Brain microvascular endothelial cell (primary cell): ENCODE measurements around the gene ATP6V0A4.
A peak's percentile ranks its signal among the peaks of the same experiment; 100 is the strongest.
"Not testable (repeated sequence)": the region's sequence is repeated elsewhere in the genome, so short reads cannot be mapped to it uniquely, and the experiment has no call there.

Experiments used
- DNase-seq: peaks from one replicate; pipeline ENCODE4 v3.0.0-alpha.2; 2020
- H3K27ac ChIP-seq: fragments of 250-450 bp; sonication (Bioruptor Pico); 2 replicates; pipeline ENCODE4 v1.5.1; 2020; ENCODE audit warnings: mild to moderate bottlenecking, moderate library complexity
- H3K27me3 ChIP-seq: fragments of 250-450 bp; sonication (Bioruptor Pico); replicated peaks from 2 replicates; pipeline ENCODE4 v1.5.1; 2020; ENCODE audit warnings: mild to moderate bottlenecking
- H3K36me3 ChIP-seq: fragments of 250-450 bp; sonication (Bioruptor Pico); replicated peaks from 2 replicates; pipeline ENCODE4 v1.5.1; 2020; ENCODE audit warnings: mild to moderate bottlenecking
- H3K4me3 ChIP-seq: 2 replicates; pipeline ENCODE4 v1.5.1; 2011; ENCODE audit warnings: low read depth, mild to moderate bottlenecking, control low read depth, low read length, moderate library complexity
- CTCF ChIP-seq: IDR thresholded peaks from 2 replicates; pipeline ENCODE4 v1.5.1; 2011; ENCODE audit warnings: low read depth, mild to moderate bottlenecking, moderate library complexity, low read length, control low read depth, inconsistent platforms; ENCODE audit errors: missing control alignments
- in situ Hi-C: cut with HindIII; loops from 2 replicates; pipeline ENCODE4 v1.10.0; 2017; ENCODE audit warnings: low sequenced_read_pairs, low pct_ligation_motif_present

The ATP6V0A4 gene

GRCh38 chr7:138738551-138739335, 59.3 kb downstream of the ATP6V0A4 start:
- TF ChIP-seq CTCF = peak; percentile 97
- H3K36me3 ChIP-seq = no peaks in the 10 kb centered on the region
- H3K27ac ChIP-seq = no peak overlapping the region
- H3K27me3 ChIP-seq = no peaks in the 10 kb centered on the region
- DNase-seq = peak; percentile 91
- in situ Hi-C loops = no loop called here
- H3K4me3 ChIP-seq = no peak overlapping the region

- DNase-seq = no peak
- Histone ChIP-seq H3K36me3 (no peaks in the 10 kb centered on the region), H3K4me3 (no peak overlapping the region), H3K27me3 (no peaks in the 10 kb centered on the region), H3K27ac (no peak overlapping the region)
- no peak for TF ChIP-seq CTCF
- in situ Hi-C loops = no loop called here
Measured at GRCh38 chr7:138738114-138738513, 59.9 kb downstream of the ATP6V0A4 start.

DNA sequence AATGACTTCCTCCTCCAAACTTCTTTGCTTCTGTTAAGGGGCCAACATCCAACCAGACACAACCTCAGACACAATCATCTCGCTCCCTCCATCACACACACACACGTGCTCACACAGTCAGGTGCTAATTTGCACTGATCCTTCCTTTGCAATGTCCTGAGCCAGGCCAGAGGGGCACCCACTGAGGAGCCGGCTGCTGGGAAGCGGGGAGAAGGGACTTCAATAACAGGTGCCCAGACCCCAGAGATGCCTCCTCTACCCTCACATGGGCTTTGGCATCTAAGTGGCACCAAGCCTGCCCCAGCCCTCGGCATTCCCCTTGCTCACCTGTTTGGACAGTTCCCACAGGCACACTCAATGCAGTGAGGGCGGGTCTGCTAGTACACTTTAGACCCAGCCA, 62.6 kb downstream of the ATP6V0A4 start:
- H3K4me3 ChIP-seq = no peak overlapping the region
- no peaks in the 10 kb centered on the region for H3K27me3 ChIP-seq
- TF ChIP-seq CTCF = no peak
- no peak overlapping the region for H3K27ac ChIP-seq
- no peak for DNase-seq
- in situ Hi-C loops = no loop called here
- H3K36me3 ChIP-seq = no peaks in the 10 kb centered on the region

DNA sequence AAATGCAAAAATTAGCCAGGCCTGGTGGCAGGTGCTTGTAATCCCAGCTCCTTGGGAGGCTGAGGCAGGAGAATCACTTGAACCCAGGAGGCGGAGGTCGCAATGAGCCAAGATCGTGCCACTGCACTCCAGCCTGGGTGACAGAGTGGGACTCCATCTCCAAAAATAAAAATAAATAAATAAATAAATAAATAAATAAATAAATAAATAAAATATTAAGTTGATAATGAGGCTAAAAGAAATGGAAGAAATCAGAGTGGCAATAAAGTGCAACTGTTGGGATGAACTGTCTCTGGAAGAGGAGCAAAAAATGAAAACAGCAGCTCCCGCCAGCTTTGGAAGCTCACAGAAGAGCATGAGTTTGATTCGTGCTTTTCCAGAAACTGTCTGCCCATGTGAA, 66.3 kb downstream of the ATP6V0A4 start:
- H3K36me3 ChIP-seq, H3K27me3 ChIP-seq, in situ Hi-C loops, H3K27ac ChIP-seq, H3K4me3 ChIP-seq, DNase-seq: not testable (repeated sequence)

DNA sequence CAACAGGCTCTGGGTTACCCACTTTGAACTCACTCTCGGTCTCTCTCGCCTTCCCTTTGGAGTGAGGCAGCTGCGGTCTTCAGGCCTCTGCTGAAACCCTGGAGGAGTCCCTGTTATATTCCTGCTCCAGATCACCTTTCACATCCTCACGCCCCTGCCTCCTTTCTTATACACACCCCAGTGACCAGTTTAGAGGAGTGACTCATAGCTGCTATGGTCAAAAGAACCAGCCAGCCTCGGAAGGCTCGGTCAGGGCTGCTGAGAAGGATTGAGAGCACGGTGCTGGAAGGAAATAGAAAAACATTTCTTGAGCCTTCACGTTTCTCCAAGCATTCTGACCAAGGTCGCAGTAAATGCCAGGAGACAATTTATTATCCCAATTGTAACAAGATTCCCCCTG, 68.6 kb downstream of the ATP6V0A4 start:
- no peak overlapping the region for H3K4me3 ChIP-seq
- H3K27me3 ChIP-seq = no peaks in the 10 kb centered on the region
- H3K27ac ChIP-seq = no peak overlapping the region
- no peaks in the 10 kb centered on the region for H3K36me3 ChIP-seq
- TF ChIP-seq CTCF = no peak
- in situ Hi-C loops = no loop called here
- DNase-seq = no peak

GRCh38 chr7:138727336-138728099, 70.5 kb downstream of the ATP6V0A4 start:
- Histone ChIP-seq H3K4me3 (no peak overlapping the region), H3K36me3 (no peaks in the 10 kb centered on the region), H3K27me3 (no peaks in the 10 kb centered on the region), H3K27ac (no peak overlapping the region)
- in situ Hi-C loops = no loop called here
- DNase-seq = no peak
- no peak for TF ChIP-seq CTCF
